SK-N-SH treated with all-trans-retinoic acid at 6 μM for 48 hours (cell line): ENCODE results near the gene KCNG4.

ENCODE experiments used
- ATAC-seq: fragments of 200-7000 bp; cut with Tn5 transposase; 3 replicates; pipeline ENCODE4 v1.9.1; 2020; ENCODE audit warnings: mild to moderate bottlenecking, moderate library complexity
- ARNTL ChIP-seq: fragments of 450-650 bp; formaldehyde crosslinking; IDR thresholded peaks from 2 replicates; pipeline ENCODE4 v1.5.0; 2020; ENCODE audit warnings: low read depth, mild to moderate bottlenecking, moderate library complexity, borderline replicate concordance
- BACH2 ChIP-seq: fragments of 250-450 bp; sonication (Bioruptor Pico); IDR thresholded peaks from 2 replicates; pipeline ENCODE4 v1.9.0; 2021; ENCODE audit warnings: mild to moderate bottlenecking, borderline replicate concordance
- CREB5 ChIP-seq: fragments of 250-450 bp; sonication (Bioruptor Pico); IDR thresholded peaks from 2 replicates; pipeline ENCODE4 v1.5.1; 2020; ENCODE audit warnings: low read depth, mild to moderate bottlenecking, moderate library complexity
- CSDC2 ChIP-seq: fragments of 250-450 bp; sonication (Bioruptor Pico); IDR thresholded peaks from 2 replicates; pipeline ENCODE4 v1.5.0; 2020; ENCODE audit warnings: mild to moderate bottlenecking, moderate library complexity
- CSRNP3 ChIP-seq: fragments of 250-450 bp; sonication (Bioruptor Pico); IDR thresholded peaks from 2 replicates; pipeline ENCODE4 v1.5.1; 2021; ENCODE audit warnings: mild to moderate bottlenecking, moderate library complexity
- ESRRG ChIP-seq: fragments of 250-450 bp; sonication (Bioruptor Pico); IDR thresholded peaks from 2 replicates; pipeline ENCODE4 v1.6.1; 2021; ENCODE audit warnings: mild to moderate bottlenecking
- GLIS3 ChIP-seq: fragments of 250-450 bp; sonication (Bioruptor Pico); IDR thresholded peaks from 2 replicates; pipeline ENCODE4 v1.5.0; 2020; ENCODE audit warnings: mild to moderate bottlenecking, moderate library complexity
- ISL1 ChIP-seq: fragments of 250-450 bp; sonication (Bioruptor Pico); IDR thresholded peaks from 2 replicates; pipeline ENCODE4 v2.1.2; 2022; ENCODE audit warnings: mild to moderate bottlenecking, moderate library complexity
- OSR1 ChIP-seq: fragments of 250-450 bp; sonication (Bioruptor Pico); IDR thresholded peaks from 2 replicates; pipeline ENCODE4 v1.8.0; 2022; ENCODE audit warnings: moderate library complexity, mild to moderate bottlenecking, inconsistent platforms
- PATZ1 ChIP-seq: fragments of 250-450 bp; sonication (Bioruptor Pico); IDR thresholded peaks from 2 replicates; pipeline ENCODE4 v1.8.0; 2020; ENCODE audit warnings: mild to moderate bottlenecking, moderate library complexity, borderline replicate concordance
- POU6F1 ChIP-seq: fragments of 250-450 bp; sonication (Bioruptor Pico); IDR thresholded peaks from 2 replicates; pipeline ENCODE4 v1.8.0; 2021; ENCODE audit warnings: low read depth, mild to moderate bottlenecking, moderate library complexity, borderline replicate concordance
- PPARA ChIP-seq: fragments of 250-450 bp; sonication (Bioruptor Pico); IDR thresholded peaks from 2 replicates; pipeline ENCODE4 v1.5.0; 2020; ENCODE audit warnings: mild to moderate bottlenecking, borderline replicate concordance
- RARB ChIP-seq: fragments of 250-450 bp; sonication (Bioruptor Pico); IDR thresholded peaks from 2 replicates; pipeline ENCODE4 v1.8.0; 2021; ENCODE audit warnings: mild to moderate bottlenecking, moderate library complexity
- SNAI2 ChIP-seq: fragments of 250-450 bp; sonication (Bioruptor Pico); IDR thresholded peaks from 2 replicates; pipeline ENCODE4 v1.5.0; 2020; ENCODE audit warnings: mild to moderate bottlenecking, moderate library complexity
- TCF4 ChIP-seq: fragments of 250-450 bp; sonication (Bioruptor Pico); IDR thresholded peaks from 2 replicates; pipeline ENCODE4 v1.8.0; 2021; ENCODE audit warnings: mild to moderate bottlenecking, moderate library complexity, borderline replicate concordance
- TOX ChIP-seq: fragments of 250-450 bp; sonication (Bioruptor Pico); IDR thresholded peaks from 2 replicates; pipeline ENCODE4 v1.8.0; 2021; ENCODE audit warnings: mild to moderate bottlenecking, moderate library complexity, borderline replicate concordance
- TSHZ2 ChIP-seq: fragments of 250-450 bp; sonication (Bioruptor Pico); IDR thresholded peaks from 2 replicates; pipeline ENCODE4 v1.5.0; 2020; ENCODE audit warnings: mild to moderate bottlenecking, moderate library complexity
- ZC3H10 ChIP-seq: fragments of 250-450 bp; sonication (Bioruptor Pico); IDR thresholded peaks from 2 replicates; pipeline ENCODE4 v1.5.1; 2021; ENCODE audit warnings: mild to moderate bottlenecking, moderate library complexity
- ZFP3 ChIP-seq: fragments of 250-450 bp; sonication (Bioruptor Pico); IDR thresholded peaks from 2 replicates; pipeline ENCODE4 v1.5.0; 2020; ENCODE audit warnings: mild to moderate bottlenecking, moderate library complexity
- ZFP30 ChIP-seq: fragments of 450-650 bp; formaldehyde crosslinking; IDR thresholded peaks from 2 replicates; pipeline ENCODE4 v1.5.0; 2022; ENCODE audit warnings: mild to moderate bottlenecking, moderate library complexity
- ZNF565 ChIP-seq: fragments of 450-650 bp; formaldehyde crosslinking; conservative IDR thresholded peaks from 2 replicates; pipeline ENCODE4 v1.5.0; 2020; ENCODE audit warnings: low read depth, mild to moderate bottlenecking, moderate library complexity
- ZNF70 ChIP-seq: fragments of 450-650 bp; formaldehyde crosslinking; IDR thresholded peaks from 2 replicates; pipeline ENCODE4 v1.5.0; 2020; ENCODE audit warnings: mild to moderate bottlenecking, moderate library complexity
- ZNF8 ChIP-seq: fragments of 450-650 bp; formaldehyde crosslinking; IDR thresholded peaks from 2 replicates; pipeline ENCODE4 v1.5.0; 2020; ENCODE audit warnings: mild to moderate bottlenecking, moderate library complexity

KCNG4 gene

GRCh38 chr16:84241778-84242177, 2.0 kb upstream of the KCNG4 start:
- no peak for TF ChIP-seq ZC3H10
- no peak for TF ChIP-seq ZFP30 (CRISPR knock-in tag)
- no peak for TF ChIP-seq CSRNP3 (CRISPR knock-in tag)
- no peak for TF ChIP-seq ZNF70
- no peak for TF ChIP-seq CSDC2 (CRISPR knock-in tag)
- no peak for TF ChIP-seq RARB
- TF ChIP-seq ESRRG (CRISPR knock-in tag) = no peak
- no peak for TF ChIP-seq CREB5 (CRISPR knock-in tag)
- TF ChIP-seq ISL1 = no peak
- TF ChIP-seq ZNF565 = no peak
- TF ChIP-seq ZFP3 (CRISPR knock-in tag) = no peak
- TF ChIP-seq BACH2 = no peak
- TF ChIP-seq PPARA (CRISPR knock-in tag) = no peak
- no peak for ATAC-seq

GRCh38 chr16:84240455-84240854, 643 bp upstream of the KCNG4 start:
- ATAC-seq = no peak
- no peak for TF ChIP-seq ARNTL (CRISPR knock-in tag)
- TF ChIP-seq ISL1 = no peak
- TF ChIP-seq RARB = no peak
- TF ChIP-seq OSR1 (CRISPR knock-in tag) = no peak
- TF ChIP-seq POU6F1 (CRISPR knock-in tag) = no peak
- no peak for TF ChIP-seq BACH2
- TF ChIP-seq TSHZ2 (CRISPR knock-in tag) = no peak
- TF ChIP-seq SNAI2 (CRISPR knock-in tag) = no peak
- no peak for TF ChIP-seq ZC3H10
- no peak for TF ChIP-seq GLIS3 (CRISPR knock-in tag)
- no peak for TF ChIP-seq ESRRG (CRISPR knock-in tag)
- TF ChIP-seq TOX = no peak
- no peak for TF ChIP-seq CSDC2 (CRISPR knock-in tag)
- no peak for TF ChIP-seq TCF4 (CRISPR knock-in tag)
- TF ChIP-seq ZNF8 (CRISPR knock-in tag) = no peak
- no peak for TF ChIP-seq CSRNP3 (CRISPR knock-in tag)
- no peak for TF ChIP-seq ZFP30 (CRISPR knock-in tag)
- TF ChIP-seq ZFP3 (CRISPR knock-in tag) = no peak
- TF ChIP-seq, all 23 proteins: peak for 0

GRCh38 chr16:84239141-84239769, 557 bp downstream of the KCNG4 start:
- ATAC-seq = peak; percentile 36
- TF ChIP-seq ZFP30 (CRISPR knock-in tag) = no peak
- TF ChIP-seq TSHZ2 (CRISPR knock-in tag) = no peak
- no peak for TF ChIP-seq ZC3H10
- TF ChIP-seq PATZ1 = no peak
- no peak for TF ChIP-seq TOX
- no peak for TF ChIP-seq ARNTL (CRISPR knock-in tag)
- no peak for TF ChIP-seq CSDC2 (CRISPR knock-in tag)
- TF ChIP-seq BACH2 = no peak
- no peak for TF ChIP-seq ISL1
- TF ChIP-seq SNAI2 (CRISPR knock-in tag) = no peak
- TF ChIP-seq RARB = no peak
- TF ChIP-seq ZFP3 (CRISPR knock-in tag) = no peak
